Renal cortical epithelial cell (primary cell): ENCODE results near the gene TTLL9. TPM values are rescaled to one million over a fixed set of nuclear protein-coding genes. Genes with fewer than 3 reads are reported as not detected.

ENCODE experiments used
- DNase-seq: peaks from one replicate; pipeline ENCODE4 v3.0.0-alpha.2; 2011; ENCODE audit warnings: low read depth
- total RNA-seq: library from RNA; depleted of rRNA; stranded (reverse); fragments of >200 nt; gene quantifications from 2 replicates; pipeline ENCODE4 v1.2.3, GENCODE V29; 2014

The TTLL9 gene
- total RNA-seq, 1 donor from 2014 or later: 0.94 TPM

GRCh38 chr20:31837896-31838397, 32.5 kb upstream of the TTLL9 start:
- DNase-seq: peak; percentile 42

- DNase-seq: peak; percentile 79
These were observed 31.7 kb upstream of the TTLL9 start for GRCh38 chr20:31838646-31839292.

GRCh38 chr20:31839782-31840487, 30.5 kb upstream of the TTLL9 start:
- peak; percentile 48 for DNase-seq

GRCh38 chr20:31840906-31841816, 29.3 kb upstream of the TTLL9 start:
- no peak for DNase-seq

GRCh38 chr20:31841928-31842327, 28.5 kb upstream of the TTLL9 start:
- peak; percentile 88 for DNase-seq

- DNase-seq: peak; percentile 53
These were observed 27.8 kb upstream of the TTLL9 start for GRCh38 chr20:31842471-31843157.

GRCh38 chr20:31843288-31843687, 27.1 kb upstream of the TTLL9 start:
- DNase-seq: no peak

- DNase-seq: no peak
These were observed 26.6 kb upstream of the TTLL9 start for GRCh38 chr20:31843881-31844280.

GRCh38 chr20:31844737-31845299, 25.6 kb upstream of the TTLL9 start:
- no peak for DNase-seq

GRCh38 chr20:31845300-31845863, 25.1 kb upstream of the TTLL9 start, which contains the start of gene FOXS1:
Gene FOXS1, minus strand, starts transcription at chr20:31845604. Its CDS starts 62 bp downstream, at chr20:31845542.
- peak; percentile 30 for DNase-seq

- no peak for DNase-seq
These were observed 23.7 kb upstream of the TTLL9 start for GRCh38 chr20:31846793-31847138.

GRCh38 chr20:31848088-31848999, 22.1 kb upstream of the TTLL9 start:
- DNase-seq: no peak

- no peak for DNase-seq
These were observed 21.0 kb upstream of the TTLL9 start for GRCh38 chr20:31849306-31849930.

- DNase-seq: no peak
These were observed 19.0 kb upstream of the TTLL9 start for GRCh38 chr20:31851240-31851955.

- DNase-seq: no peak
These were observed 17.0 kb upstream of the TTLL9 start for GRCh38 chr20:31853481-31853880.

GRCh38 chr20:31856516-31856915, 13.9 kb upstream of the TTLL9 start:
- no peak for DNase-seq

- DNase-seq: no peak
These were observed 12.3 kb upstream of the TTLL9 start for GRCh38 chr20:31857861-31858759.

GRCh38 chr20:31858760-31859083, 11.7 kb upstream of the TTLL9 start:
- DNase-seq: no peak
